ENCODE data around the gene CFAP74.

- TF ChIP-seq CTCF (IDR thresholded peaks at IDR 0.05) (no peak), POLR2A (IDR thresholded peaks at IDR 0.05) (no peak)
These were observed 26.7 kb upstream of the CFAP74 start for GRCh38 chr1:2030076-2030871.

Measured in tibial nerve (tissue), 3 donors.